ENCODE data around the gene WWC2.
"Not testable (repeated sequence)": the region's sequence is repeated elsewhere in the genome, so short reads cannot be mapped to it uniquely, and the experiment has no call there.

Gene WWC2

GRCh38 chr4:183147983-183148382 is 48.9 kb downstream of the WWC2 start:
- H3K4me3 ChIP-seq (ENCODE audit: low read depth, low read length), result no peak overlapping the region
- TF ChIP-seq CTCF (IDR thresholded peaks at IDR 0.05; ENCODE audit: borderline replicate concordance, insufficient read depth, low read depth, low read length), result no peak

GRCh38 chr4:183149616-183150539 is 50.8 kb downstream of the WWC2 start:
- H3K4me3 ChIP-seq (ENCODE audit: low read depth, low read length), result no peak overlapping the region
- TF ChIP-seq CTCF (IDR thresholded peaks at IDR 0.05; ENCODE audit: borderline replicate concordance, insufficient read depth, low read depth, low read length), result no peak

- H3K4me3 ChIP-seq (ENCODE audit: low read depth, low read length), result not testable (repeated sequence)
Measured at GRCh38 chr4:183150664-183151063, 51.6 kb downstream of the WWC2 start.

- not testable (repeated sequence) for H3K4me3 ChIP-seq (ENCODE audit: low read depth, low read length)
Measured at GRCh38 chr4:183152232-183152631, 53.2 kb downstream of the WWC2 start.

GRCh38 chr4:183153190-183153916 is 54.3 kb downstream of the WWC2 start:
- no peak for TF ChIP-seq CTCF (IDR thresholded peaks at IDR 0.05; ENCODE audit: borderline replicate concordance, insufficient read depth, low read depth, low read length)
- no peak overlapping the region for H3K4me3 ChIP-seq (ENCODE audit: low read depth, low read length)

GRCh38 chr4:183154701-183155391 is 55.8 kb downstream of the WWC2 start:
- H3K4me3 ChIP-seq (ENCODE audit: low read depth, low read length), result no peak overlapping the region

GRCh38 chr4:183155450-183156184 is 56.6 kb downstream of the WWC2 start:
- no peak for TF ChIP-seq CTCF (IDR thresholded peaks at IDR 0.05; ENCODE audit: borderline replicate concordance, insufficient read depth, low read depth, low read length)
- no peak overlapping the region for H3K4me3 ChIP-seq (ENCODE audit: low read depth, low read length)

More at GRCh38 chr4:183154701-183155391, 55.8 kb downstream of the WWC2 start:
- TF ChIP-seq CTCF (IDR thresholded peaks at IDR 0.05; ENCODE audit: borderline replicate concordance, insufficient read depth, low read depth, low read length), result no peak

Data from GM12875 (cell line).